HUDEP-2 (cell line): Measurements from ENCODE around the gene SAT2.
"Not testable (repeated sequence)": the region's sequence is repeated elsewhere in the genome, so short reads cannot be mapped to it uniquely, and the experiment has no call there.

Experiments
- DNase-seq, 76 experiments: peaks; one replicate each; lab custom pipeline; 2025; ENCODE audit not compliant: unreplicated experiment in 76 of 76; lab: John Stamatoyannopoulos, UW

Gene SAT2

DNA sequence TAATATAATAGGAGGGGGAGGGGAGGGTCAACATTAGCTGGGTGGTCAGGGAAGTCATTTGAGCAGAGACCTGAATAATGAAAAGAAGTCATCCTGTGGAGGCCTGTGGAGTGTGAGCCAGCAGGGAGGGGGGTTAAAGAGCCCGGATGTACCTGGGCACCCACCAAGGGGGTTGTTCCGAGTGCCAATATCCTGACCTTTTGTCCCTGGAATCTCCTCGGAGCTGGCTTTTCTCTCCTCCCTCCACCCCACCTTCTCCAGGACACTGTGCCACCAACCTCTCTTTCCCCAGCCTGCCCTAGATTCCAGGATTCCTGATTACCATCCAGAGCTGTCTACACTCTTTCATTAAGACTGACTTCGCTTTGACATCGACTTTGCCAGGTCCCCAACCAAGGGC lies 8.5 kb upstream of the SAT2 start:
- no peak for DNase-seq

DNA sequence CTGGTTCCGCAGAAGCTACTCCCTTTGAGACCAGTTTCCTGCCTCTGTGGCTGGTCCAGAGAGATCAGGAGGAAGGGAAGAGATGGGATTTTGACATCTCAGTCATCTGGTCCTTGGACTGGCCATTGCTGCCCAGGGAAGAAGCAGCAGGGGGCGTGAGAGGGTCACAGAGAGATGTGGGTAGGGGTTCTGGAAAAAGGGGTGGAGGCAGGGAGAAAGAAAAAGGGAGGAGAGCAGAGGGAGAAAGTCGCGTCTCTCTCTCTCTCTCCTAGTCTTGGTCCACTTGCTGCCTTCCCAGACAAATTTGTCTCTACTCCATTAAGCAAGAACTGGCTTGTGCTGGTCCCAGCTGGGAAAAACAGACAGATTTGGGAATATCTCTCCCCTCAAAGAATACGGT lies 6.8 kb upstream of the SAT2 start:
- peak in 35 of 76 experiments; percentile 7 to 53 (median 30) for DNase-seq

DNA sequence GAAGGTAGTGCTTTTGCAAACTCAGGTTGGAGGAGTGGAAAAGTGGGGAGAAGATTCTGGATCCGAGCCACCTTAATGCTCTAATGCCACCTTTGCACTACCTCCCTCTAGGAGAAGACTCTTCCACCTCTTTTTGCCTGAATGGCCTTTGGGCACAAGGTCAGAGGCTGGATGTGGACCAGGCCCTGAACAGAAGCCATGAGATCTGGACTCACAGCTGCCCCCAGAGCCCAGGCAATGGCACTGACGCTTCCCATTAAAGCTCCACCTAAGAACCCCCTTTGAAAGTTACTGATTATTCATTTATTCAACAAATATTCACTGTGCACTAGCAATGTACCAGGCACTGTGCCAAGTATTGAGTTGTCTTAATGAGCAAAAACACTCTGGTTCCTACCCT lies 5.5 kb upstream of the SAT2 start:
- no peak for DNase-seq

DNA sequence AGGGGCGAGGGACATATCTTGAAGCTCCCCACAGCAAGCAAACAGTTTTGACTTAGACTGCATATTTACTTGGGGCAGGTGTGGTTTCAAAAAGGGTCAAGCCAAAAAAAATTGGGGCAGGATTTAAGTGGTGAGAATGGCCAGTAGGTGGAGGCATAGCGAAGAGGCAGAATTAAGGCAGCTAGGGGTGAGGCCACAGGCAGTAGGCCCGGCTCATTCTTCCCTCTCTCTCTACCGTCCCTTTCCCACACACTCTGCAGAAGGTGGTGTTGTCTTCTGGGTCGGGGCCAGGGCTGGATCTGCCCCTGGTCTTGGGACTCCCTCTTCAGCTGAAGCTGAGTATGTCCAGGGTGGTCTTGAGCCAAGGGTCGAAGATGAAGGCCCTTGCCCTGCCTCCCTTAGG lies 4.9 kb upstream of the SAT2 start:
- DNase-seq = peak in 53 of 76 experiments; percentile 9 to 76 (median 45)

DNA sequence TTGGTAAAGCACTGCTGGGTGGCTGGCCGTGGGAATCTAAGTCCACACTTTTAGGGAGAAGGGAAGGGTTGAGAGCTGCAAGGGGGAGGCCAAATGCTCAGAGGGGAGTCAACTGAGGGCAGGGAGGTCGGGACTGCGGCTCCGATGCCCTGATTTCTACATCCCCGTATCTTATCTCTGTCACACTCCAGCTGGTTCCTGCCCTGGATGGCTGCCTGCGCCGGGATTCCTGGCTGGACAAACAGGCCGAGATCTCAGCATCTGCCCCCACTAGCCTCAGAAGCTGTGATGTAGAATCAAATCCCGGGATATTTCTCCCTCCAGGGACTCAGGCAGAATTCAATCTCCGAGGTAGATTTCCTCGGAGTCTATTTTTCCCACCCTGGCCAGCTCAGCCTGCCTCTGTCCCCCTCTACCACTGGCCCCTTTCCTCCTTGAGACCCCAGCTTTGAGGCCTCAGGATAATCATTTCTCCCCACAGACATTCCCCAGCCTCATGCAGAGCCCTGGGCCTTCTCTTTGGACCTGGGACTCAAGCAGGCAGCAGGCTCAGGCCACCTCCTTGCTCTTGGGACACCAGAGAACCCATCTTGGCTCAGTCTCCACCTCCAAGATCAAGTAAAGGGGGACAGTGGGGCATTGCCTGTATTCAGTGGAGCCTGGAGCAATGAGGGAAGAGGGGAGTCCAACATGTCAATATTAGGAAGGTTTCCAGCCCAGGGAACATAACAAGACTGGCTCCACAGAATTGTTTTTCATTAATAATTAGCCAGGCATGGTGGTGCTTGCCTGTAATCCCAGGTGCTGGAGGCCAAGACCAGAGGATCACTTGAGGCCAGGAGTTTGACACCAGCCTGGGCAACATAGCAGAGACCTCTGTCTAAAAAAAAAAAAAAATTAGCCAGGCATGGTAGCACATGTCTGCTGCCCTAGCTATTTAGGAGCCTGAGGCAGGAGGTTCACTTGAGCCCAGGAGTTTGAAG lies 4.1 kb upstream of the SAT2 start:
- no peak for DNase-seq

DNA sequence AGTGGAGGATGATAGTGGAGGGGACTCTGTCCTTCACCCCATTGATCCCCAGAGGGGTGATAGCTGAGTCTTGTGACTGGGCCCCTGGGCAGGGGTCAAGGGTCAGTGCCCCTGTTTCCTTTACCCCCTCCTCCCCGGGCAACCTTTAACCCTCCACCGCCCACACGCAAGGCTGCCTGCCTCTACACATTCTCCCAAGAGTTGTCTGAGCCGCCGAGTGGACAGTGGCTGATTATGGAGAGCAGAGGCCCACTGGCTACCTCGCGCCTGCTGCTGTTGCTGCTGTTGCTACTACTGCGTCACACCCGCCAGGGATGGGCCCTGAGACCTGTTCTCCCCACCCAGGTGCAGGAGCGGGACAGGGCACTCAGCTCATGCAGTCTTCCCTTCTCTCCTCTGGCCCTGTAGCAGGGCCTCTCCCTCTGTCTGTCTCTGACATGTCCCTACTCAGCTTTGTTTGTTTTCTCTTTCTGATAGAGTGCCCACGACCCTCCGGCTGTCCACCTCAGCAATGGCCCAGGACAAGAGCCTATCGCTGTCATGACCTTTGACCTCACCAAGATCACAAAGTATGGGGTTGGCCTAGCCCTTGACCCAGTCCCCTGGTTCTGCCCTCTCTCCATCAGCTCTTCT lies 2.4 kb upstream of the SAT2 start, which contains the start of gene SHBG:
SHBG (plus strand) TSS at position 197 of the 633 bp plus-strand sequence; CDS start at position 235, 38 bp downstream.
- DNase-seq = no peak

DNA sequence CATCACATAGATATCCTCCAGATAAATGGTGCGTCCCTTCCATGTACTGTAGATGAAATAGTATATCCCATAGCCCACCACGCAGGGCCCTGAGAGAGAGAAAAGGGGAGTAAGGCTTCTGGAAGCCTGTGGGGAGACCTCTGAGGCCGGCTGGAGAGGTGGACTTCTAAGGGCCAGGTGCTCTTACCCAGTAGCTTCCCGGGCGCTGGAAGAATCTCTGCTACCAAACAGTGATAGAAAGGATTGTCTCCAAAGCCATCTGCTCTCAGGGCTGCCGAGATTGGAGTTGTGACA lies 718 bp downstream of the SAT2 start:
- peak in 18 of 76 experiments; percentile 3 to 51 (median 22) for DNase-seq

DNA sequence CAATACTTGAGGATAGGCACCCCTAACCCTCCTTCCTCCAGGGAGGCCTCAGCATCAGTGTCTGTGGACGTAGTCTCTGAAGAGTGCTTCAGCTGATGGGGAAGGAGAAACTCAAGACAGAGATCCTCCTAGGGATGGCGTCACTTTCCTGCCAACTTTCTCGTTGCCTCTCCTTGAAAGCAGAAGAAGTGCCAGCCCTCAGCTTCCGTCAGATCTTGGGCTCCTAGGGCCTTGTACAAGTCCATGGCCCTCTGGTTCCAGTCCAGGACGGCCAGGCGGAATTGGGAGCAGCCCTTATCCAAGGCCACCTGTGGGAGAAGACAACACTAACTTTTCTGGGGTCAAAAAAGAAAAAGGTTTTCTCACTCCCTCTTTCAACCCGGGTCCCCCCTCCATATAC lies 1.3 kb downstream of the SAT2 start:
- DNase-seq = no peak

DNA sequence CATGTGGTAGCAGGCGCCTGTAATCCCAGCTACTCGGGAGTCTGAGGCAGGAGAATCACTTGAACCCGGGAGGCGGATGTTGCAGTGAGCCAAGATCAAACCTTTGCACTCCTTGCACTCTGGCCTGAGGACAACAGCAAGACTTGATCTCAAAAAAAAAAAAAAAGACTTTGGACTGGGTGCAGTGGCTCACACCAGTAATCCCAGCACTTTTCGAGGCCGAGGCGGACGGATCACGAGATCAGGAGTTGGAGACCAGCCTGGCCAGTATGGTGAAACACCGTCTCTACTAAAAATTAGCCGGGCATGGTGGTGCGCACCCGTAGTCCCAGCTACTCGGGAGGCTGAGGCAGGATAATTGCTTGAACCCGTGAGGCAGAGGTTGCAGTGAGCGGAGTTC lies 1.9 kb downstream of the SAT2 start:
- DNase-seq = not testable (repeated sequence)

DNA sequence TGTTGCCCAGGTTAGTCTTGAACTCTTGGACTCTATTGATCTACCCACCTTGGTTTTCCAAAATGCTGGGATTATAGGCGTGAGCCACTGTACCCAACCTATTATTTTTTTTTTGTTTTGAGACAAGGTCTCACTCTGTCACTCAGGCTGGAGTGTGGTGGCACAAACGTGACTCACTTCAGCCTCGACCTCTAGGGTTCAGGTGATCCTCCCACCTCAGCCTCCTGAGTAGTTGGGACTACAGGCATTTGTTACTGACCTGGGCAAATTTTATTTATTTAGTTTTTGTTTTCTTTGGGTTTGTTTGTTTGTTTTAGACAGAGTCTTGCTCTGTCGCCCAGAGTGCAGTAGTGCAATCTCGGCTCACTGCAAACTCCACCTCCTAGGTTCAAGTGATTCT lies 4.0 kb downstream of the SAT2 start:
- no peak for DNase-seq

DNA sequence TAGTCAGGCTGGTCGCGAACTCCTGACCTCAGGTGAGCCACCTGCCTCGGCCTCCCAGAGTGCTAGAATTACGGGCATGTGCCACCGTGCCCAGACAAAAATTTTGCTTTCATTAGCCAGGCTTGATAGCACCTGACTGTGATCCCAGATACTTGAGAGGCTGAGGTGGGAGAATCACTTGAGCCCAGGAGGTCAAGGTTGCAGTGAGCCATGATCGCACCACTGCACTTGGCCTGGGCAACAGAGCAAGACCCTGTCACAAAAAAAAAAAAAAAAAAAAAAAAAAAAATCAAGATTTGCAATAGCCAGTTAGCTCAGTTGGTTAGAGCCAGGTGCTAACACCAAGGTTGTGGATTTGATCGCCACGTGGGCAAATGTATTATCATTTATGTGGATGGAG lies 6.8 kb downstream of the SAT2 start:
- DNase-seq = no peak

DNA sequence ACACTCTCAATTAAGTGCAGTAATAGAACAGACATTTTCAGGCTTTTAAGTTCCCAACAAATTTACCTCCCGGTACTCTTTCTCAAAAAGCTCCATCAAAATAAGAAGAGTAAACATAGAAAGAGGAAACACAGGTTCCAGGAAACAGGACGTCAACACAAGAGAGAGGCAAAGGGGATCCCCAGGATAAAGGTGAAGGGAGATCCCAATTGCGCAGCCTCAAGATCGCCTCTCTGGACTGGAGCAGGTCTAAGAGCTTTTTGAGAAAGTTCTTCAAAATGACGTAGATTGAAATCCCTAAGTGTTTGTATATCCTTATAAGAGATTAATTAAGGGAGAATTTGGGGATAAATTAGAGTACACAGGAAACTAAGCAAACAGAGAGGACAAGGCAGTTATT lies 9.0 kb downstream of the SAT2 start:
- DNase-seq = no peak

DNA sequence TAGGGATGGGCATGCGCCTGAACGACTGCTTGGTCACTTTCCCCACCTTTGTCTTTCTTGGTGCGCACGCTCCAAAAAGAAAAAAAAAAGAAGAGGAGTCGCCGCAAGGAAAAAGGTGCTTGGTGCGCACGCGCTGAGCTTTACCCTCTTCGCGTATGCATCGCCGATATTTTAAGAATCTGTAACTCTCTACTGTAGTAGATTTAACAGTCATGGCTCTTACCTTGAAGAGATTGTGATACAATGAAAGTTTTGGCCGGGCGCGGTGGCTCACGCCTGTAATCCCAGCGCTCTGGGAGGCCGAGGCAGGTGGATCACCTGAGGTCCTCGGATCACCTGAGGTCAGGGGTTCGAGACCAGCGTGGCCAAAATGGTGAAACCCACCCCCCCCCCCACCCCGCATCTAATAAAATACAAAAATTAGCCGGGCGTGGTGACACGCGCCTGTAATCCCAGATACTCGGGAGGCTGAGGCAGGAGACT lies 12.3 kb downstream of the SAT2 start:
- no peak for DNase-seq

DNA sequence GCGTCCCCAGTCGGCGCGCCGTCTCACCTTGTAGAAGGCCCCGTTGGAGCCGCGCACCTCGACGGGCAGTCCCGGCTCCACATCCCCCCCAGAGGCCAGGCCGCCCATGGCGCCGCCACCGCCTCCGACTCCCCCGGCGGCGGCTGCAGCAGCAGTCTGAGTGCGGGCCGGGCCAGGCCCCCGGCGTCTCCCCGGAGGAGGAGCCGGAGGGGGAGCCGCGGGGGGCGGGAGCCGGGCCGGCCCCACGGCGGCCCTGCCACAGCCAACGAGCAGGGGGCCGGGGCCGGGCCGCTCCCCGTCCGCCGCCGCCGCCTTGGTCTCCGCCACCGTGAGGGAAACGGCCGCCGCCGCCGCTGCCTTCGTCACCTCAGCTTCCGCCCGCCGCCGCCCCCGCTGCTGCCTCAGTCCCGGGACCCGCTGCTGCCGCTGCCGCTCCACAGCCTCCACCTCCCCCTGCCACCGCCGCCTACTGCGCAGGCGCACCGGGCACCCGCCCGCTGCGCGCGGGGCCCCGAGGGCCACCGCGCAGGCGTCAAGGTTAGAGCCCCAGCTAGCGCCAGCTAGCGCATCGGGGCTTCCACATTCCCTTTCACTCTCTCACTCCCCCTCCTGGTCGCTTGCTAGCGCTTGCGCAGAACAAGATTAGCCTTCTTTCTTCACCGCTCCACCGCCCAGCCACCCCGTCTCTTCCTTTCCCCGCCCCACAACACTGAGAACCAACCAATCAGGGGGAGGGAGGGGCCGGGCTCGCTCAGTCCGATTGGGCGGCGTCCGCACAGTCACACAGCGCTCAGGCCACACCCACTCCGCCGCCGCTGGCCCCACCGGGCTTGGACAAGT lies 13.0 kb downstream of the SAT2 start, which contains the start of gene FXR2:
FXR2 (minus strand) TSS at position 473 of the 840 bp plus-strand sequence; CDS start at position 108, 365 bp downstream.
- DNase-seq = peak in 75 of 76 experiments; percentile 43 to 100 (median 99)

DNA sequence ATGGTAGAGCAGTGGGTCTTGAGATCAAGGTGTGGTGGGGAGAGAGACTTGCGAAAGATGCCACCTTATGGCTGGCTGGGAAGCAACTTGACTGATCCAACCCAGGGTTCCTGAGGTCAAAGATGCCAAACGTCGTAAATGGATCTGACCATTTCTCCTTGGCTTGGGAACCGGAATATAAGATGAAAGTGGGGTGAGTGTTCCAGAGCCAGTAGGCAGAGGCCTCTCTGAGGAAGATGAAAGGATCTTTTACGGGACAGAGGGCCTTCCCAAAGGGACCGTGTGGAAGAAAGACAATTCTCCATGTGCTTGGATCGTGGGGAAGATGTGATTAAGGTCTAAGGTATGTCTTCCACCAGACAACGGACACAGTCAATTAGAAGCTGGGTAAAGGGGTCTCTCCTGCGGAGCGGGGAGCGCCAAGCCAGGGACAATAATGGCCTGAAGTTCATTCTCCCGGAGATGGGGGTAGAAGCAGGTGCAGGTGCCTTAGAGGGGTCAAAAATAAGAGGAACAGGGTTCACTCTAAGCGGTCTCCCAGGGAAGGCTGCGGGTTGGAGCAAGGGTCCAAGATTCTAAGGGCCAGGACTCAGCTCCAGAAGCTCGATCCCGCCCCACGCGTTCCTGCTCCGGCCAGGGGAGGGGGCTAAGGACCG lies 13.7 kb downstream of the SAT2 start:
- DNase-seq = peak in 3 of 76 experiments; percentile 2 to 21 (median 5)

DNA sequence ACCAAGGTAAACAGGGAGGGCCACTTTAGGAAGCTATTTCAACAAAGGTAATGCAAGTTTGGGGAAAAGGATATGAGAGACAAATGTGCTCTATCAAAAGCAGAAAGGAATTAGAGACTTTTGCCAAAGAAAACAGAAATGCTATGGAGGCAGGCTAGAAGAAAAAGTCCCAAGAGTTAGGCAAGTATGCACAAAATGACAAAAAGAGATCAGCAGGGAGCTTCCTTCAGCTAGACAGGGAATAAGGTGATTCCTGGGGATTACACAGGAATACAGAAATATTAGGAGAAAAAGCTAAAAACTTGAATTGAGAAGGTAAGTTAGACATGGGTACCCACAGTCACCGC lies 15.4 kb downstream of the SAT2 start:
- no peak for DNase-seq

DNA sequence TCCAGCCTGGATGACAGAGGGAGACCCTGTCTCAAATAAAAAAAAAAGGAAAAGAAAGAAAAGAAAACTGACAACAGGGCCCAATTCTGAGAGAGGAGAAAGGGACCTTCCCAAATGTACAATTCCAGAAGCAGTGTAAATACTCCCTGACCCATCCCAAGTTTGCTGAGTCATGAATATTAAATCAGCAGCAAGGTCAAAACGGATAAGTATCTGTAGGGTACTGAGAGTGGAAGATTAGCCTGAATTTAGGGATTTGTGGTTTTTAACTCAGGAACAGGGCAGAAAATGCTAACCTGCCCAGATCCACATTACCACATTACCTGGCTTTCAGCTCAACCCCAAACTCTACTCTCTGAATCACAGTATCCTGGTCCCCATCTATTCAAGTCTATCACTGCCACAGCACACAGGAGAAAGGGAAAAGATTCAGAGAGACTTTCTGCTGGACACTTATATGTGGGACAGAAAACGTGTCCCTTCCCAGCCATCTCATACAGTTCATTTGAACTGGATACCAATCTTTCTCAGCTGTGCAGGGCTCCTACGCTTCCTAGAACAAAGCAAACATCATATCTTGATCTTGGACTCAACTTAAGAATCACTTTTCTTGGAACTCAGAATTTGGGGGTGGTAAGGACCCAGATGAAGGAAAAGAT lies 15.9 kb downstream of the SAT2 start:
- peak in 1 of 76 experiments; percentile 20 for DNase-seq

DNA sequence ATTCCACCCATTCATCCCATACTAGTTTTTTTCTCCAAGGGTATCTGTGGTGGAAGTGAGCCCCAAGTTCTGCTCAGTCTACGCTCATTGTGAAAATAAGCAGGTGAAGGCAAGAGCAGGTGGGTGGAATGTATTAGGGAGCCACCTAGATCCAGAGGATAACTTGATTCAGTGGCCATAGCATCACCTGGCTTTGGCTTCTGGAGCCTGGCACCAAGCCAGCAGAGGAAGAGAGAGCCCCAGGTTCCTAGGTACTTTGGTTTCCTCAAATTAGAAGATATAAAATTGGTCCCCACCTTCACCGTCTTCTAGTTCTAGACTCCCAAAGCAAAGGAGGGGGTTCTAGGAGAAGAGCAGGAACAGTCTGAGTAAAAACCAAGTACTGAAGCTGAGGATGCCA lies 17.0 kb downstream of the SAT2 start:
- no peak for DNase-seq

DNA sequence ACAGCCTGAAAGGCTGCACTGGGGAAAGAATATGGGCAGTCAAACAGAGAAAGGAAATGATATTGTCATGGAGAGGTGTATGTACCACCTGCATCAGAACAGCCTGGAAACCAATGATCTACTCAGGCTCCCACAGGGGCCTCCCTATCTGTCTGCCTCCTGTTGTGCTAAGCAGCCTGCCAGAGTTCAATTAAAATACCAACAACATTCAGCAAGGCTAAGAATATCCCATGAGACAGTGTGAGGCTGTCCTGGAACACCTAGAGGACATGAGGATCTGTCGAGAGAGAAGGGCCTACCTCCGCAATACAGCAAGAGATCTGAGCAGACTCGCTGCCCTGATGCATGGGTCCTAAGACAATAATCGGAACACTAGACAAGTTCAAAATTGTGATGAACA lies 21.3 kb downstream of the SAT2 start:
- DNase-seq = no peak

DNA sequence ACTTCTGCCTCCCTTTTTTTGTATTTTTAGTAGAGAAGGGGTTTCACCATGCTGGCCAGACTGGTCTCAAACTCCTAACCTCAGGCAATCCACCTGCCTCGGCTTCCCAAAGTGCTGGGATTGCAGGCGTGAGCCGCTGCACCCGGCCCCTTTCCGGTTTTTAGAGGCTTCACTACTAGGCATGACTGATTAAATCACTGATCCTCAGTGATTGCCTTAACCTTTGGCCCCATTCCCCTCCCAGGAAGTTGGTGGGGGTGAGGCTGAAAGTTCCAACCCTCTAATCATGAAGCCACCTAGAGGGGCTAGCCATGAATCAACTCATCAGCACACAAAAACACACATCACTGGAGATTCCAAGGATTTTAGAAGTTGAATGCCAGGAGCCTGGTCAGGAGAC lies 30.1 kb downstream of the SAT2 start:
- not testable (repeated sequence) for DNase-seq
